Measurements from ENCODE around the gene NBPF1. TPM values are rescaled to one million over a fixed set of nuclear protein-coding genes. Genes with fewer than 3 reads are reported as not detected.
"Not testable (repeated sequence)": the region's sequence is repeated elsewhere in the genome, so short reads cannot be mapped to it uniquely, and the experiment has no call there.

Gene NBPF1
- polyA plus RNA-seq, 4 donors = 11.7 to 60.6 (median 19.6) TPM

DNA sequence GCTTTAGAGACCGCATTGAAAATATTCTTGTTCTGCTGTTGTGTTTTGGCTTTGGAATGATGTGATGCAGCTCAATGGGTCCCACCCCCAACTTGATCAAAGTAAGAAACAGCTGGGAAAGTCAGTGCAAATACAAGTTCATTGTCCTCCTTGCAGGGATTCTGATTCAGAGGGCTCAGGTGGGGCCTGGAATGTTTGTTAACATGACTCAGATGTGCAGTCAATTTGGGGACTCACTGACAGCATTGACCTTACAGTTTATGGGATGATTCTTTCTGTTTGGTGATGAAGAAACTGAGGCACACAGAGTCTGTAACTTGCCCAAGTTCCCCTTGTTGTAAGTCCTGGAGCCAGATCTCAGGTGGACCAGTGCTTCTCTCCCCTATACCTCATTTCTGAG is 18.1 kb downstream of the NBPF1 start:
- H3K4me3 ChIP-seq (ENCODE audit: low read depth in 1 of 3, low read length in 3 of 3); FAIRE-seq; H3K9me3 ChIP-seq (ENCODE audit: control insufficient read depth in 2 of 2, insufficient read depth in 1 of 2, low read depth in 1 of 2, low read length in 1 of 2); H3K4me1 ChIP-seq (ENCODE audit: control insufficient read depth in 3 of 3, insufficient read depth in 2 of 3, low read depth in 1 of 3, low read length in 2 of 3); H3K27ac ChIP-seq (ENCODE audit: low read depth in 1 of 3, low read length in 2 of 3); H3K27me3 ChIP-seq (ENCODE audit: control insufficient read depth in 3 of 3, insufficient read depth in 3 of 3, low read length in 3 of 3); DNase-seq; H3K36me3 ChIP-seq (ENCODE audit: control insufficient read depth in 3 of 3, insufficient read depth in 2 of 3, low read depth in 1 of 3, low read length in 3 of 3): not testable (repeated sequence)
- 95 to 100% (median 97%) methylated on average over 1 of the region's 1 CpG for WGBS, 3 donors

DNA sequence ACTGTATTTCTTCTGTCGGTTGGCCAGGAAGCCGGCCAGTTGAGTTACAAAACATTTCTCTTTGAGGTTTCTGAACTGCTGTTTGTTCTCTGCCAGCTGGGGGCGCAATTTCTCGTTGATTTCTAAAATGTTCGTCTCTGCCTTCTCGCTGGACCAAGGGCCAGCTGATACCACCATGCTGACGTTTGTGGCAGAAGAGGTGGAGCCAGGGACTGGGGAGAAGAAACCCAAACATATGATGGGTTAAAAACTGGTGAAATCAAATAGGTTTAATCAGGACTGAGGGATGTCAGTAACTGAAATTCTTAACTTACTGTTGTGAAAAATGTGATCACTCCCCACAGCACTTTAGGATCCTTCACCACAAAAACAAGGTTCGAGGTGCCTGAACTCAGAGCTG is 21.5 kb downstream of the NBPF1 start:
- not testable (repeated sequence) for H3K27me3 ChIP-seq (ENCODE audit: control insufficient read depth in 3 of 3, insufficient read depth in 3 of 3, low read length in 3 of 3); FAIRE-seq; H3K4me3 ChIP-seq (ENCODE audit: low read depth in 1 of 3, low read length in 3 of 3); H3K36me3 ChIP-seq (ENCODE audit: control insufficient read depth in 3 of 3, insufficient read depth in 2 of 3, low read depth in 1 of 3, low read length in 3 of 3); H3K4me1 ChIP-seq (ENCODE audit: control insufficient read depth in 3 of 3, insufficient read depth in 2 of 3, low read depth in 1 of 3, low read length in 2 of 3); H3K27ac ChIP-seq (ENCODE audit: low read depth in 1 of 3, low read length in 2 of 3); DNase-seq; H3K9me3 ChIP-seq (ENCODE audit: control insufficient read depth in 2 of 2, insufficient read depth in 1 of 2, low read depth in 1 of 2, low read length in 1 of 2)
- whole genome bisulfite sequencing, 3 donors = 6 to 13% (median 8%) methylated on average over 4 to 6 of the region's 8 CpGs

- not testable (repeated sequence) for FAIRE-seq; H3K4me3 ChIP-seq (ENCODE audit: low read depth in 1 of 3, low read length in 3 of 3); H3K9me3 ChIP-seq (ENCODE audit: control insufficient read depth in 2 of 2, insufficient read depth in 1 of 2, low read depth in 1 of 2, low read length in 1 of 2); H3K27me3 ChIP-seq (ENCODE audit: control insufficient read depth in 3 of 3, insufficient read depth in 3 of 3, low read length in 3 of 3); H3K4me1 ChIP-seq (ENCODE audit: control insufficient read depth in 3 of 3, insufficient read depth in 2 of 3, low read depth in 1 of 3, low read length in 2 of 3); H3K27ac ChIP-seq (ENCODE audit: low read depth in 1 of 3, low read length in 2 of 3)
- WGBS, 3 donors = 86 to 90% (median 89%) methylated on average over 5 of the region's 5 CpGs
- peak in 1 of 2 donors; percentile 0 for DNase-seq
- H3K36me3 ChIP-seq (ENCODE audit: control insufficient read depth in 3 of 3, insufficient read depth in 2 of 3, low read depth in 1 of 3, low read length in 3 of 3) = peaks cover 0 to 10% (median 3%) of the 10 kb centered on the region in 3 donors
These were observed 25.3 kb downstream of the NBPF1 start for GRCh38 chr1:16588081-16588480.

DNA sequence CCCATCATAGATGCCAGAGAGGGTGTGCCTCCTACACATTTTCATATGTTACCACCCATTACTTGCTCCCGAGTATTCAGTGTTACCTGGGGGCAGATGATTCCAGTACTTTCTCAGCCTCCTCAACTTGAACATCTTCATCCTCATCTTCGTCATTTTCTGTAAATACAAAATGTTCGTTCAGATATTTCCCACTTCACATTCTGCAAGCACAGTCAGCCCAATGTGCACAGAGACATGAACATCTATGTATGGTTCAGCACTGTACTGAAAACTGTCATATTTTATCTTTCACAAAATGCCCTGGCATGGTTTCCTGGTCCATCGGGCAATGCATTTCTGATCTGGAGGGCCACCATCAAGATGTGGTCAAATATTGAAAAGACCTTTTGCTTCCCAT is 25.7 kb downstream of the NBPF1 start:
- not testable (repeated sequence) for FAIRE-seq

DNA sequence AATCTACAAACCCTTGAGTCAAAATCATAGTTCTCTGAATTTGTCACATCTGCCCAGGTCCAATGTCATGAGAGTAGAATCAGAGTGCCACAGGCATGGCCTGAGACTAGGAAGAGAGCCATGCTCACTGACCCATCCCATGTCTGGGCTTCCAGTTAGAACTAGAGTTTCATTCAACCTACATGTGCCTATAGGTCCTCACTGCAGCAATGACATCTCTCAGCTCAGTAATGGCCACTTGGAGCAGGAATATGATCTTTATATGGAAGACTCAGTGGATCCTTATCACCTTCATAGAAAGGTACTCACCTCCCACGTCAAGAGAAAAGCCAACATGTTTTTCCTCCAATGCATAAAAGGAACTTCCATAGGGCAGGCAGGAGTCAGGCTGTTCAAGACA is 48.0 kb downstream of the NBPF1 start:
- not testable (repeated sequence) for H3K36me3 ChIP-seq (ENCODE audit: control insufficient read depth in 3 of 3, insufficient read depth in 2 of 3, low read depth in 1 of 3, low read length in 3 of 3); H3K4me1 ChIP-seq (ENCODE audit: control insufficient read depth in 3 of 3, insufficient read depth in 2 of 3, low read depth in 1 of 3, low read length in 2 of 3); H3K9me3 ChIP-seq (ENCODE audit: control insufficient read depth in 2 of 2, insufficient read depth in 1 of 2, low read depth in 1 of 2, low read length in 1 of 2); H3K27me3 ChIP-seq (ENCODE audit: control insufficient read depth in 3 of 3, insufficient read depth in 3 of 3, low read length in 3 of 3); H3K4me3 ChIP-seq (ENCODE audit: low read depth in 1 of 3, low read length in 3 of 3); DNase-seq; H3K27ac ChIP-seq (ENCODE audit: low read depth in 1 of 3, low read length in 2 of 3); FAIRE-seq
- no CpG with 5 or more reads among the region's 1 CpG for WGBS, 3 donors

More for the DNA sequence above, 25.7 kb downstream of the NBPF1 start:
- H3K27me3 ChIP-seq (ENCODE audit: control insufficient read depth in 3 of 3, insufficient read depth in 3 of 3, low read length in 3 of 3); DNase-seq; H3K27ac ChIP-seq (ENCODE audit: low read depth in 1 of 3, low read length in 2 of 3); H3K9me3 ChIP-seq (ENCODE audit: control insufficient read depth in 2 of 2, insufficient read depth in 1 of 2, low read depth in 1 of 2, low read length in 1 of 2); H3K4me3 ChIP-seq (ENCODE audit: low read depth in 1 of 3, low read length in 3 of 3); H3K4me1 ChIP-seq (ENCODE audit: control insufficient read depth in 3 of 3, insufficient read depth in 2 of 3, low read depth in 1 of 3, low read length in 2 of 3): not testable (repeated sequence)
- peaks cover 0 to 10% (median 3%) of the 10 kb centered on the region in 3 donors for H3K36me3 ChIP-seq (ENCODE audit: control insufficient read depth in 3 of 3, insufficient read depth in 2 of 3, low read depth in 1 of 3, low read length in 3 of 3)
- WGBS, 3 donors = 89 to 96% (median 91%) methylated on average over 4 of the region's 4 CpGs

DNA sequence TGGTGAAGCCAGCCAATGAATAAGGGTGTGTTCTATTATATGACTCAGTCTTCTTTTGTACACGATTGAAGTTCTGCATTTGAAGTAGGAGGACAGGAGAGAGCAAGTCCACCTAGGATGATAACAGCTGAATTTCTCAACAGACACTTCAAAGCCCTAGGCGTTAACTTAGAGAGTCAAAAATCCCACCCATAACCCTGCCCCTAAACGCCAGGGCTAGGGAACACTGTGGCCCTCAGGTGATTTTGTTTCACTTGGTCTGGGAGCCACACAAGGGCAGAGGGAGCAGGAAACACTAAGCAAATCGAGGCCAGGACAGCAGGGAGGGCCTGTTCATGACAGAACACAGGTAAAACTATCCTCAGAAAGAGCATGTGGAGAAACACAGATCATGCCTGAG is 52.3 kb downstream of the NBPF1 start:
- H3K9me3 ChIP-seq (ENCODE audit: control insufficient read depth in 2 of 2, insufficient read depth in 1 of 2, low read depth in 1 of 2, low read length in 1 of 2); FAIRE-seq; H3K27me3 ChIP-seq (ENCODE audit: control insufficient read depth in 3 of 3, insufficient read depth in 3 of 3, low read length in 3 of 3); H3K4me1 ChIP-seq (ENCODE audit: control insufficient read depth in 3 of 3, insufficient read depth in 2 of 3, low read depth in 1 of 3, low read length in 2 of 3); H3K27ac ChIP-seq (ENCODE audit: low read depth in 1 of 3, low read length in 2 of 3); H3K4me3 ChIP-seq (ENCODE audit: low read depth in 1 of 3, low read length in 3 of 3); H3K36me3 ChIP-seq (ENCODE audit: control insufficient read depth in 3 of 3, insufficient read depth in 2 of 3, low read depth in 1 of 3, low read length in 3 of 3); DNase-seq: not testable (repeated sequence)
- WGBS, 3 donors = 42 to 72% (median 45%) methylated on average over 2 to 3 of the region's 4 CpGs

GRCh38 chr1:16560498-16560897 is 52.9 kb downstream of the NBPF1 start:
- WGBS, 3 donors = 66 to 74% (median 70%) methylated on average over 3 to 4 of the region's 6 CpGs
- FAIRE-seq, DNase-seq: not testable (repeated sequence)

GRCh38 chr1:16559688-16560087 is 53.7 kb downstream of the NBPF1 start:
- H3K27ac ChIP-seq (ENCODE audit: low read depth in 1 of 3, low read length in 2 of 3); H3K36me3 ChIP-seq (ENCODE audit: control insufficient read depth in 3 of 3, insufficient read depth in 2 of 3, low read depth in 1 of 3, low read length in 3 of 3); H3K4me1 ChIP-seq (ENCODE audit: control insufficient read depth in 3 of 3, insufficient read depth in 2 of 3, low read depth in 1 of 3, low read length in 2 of 3); DNase-seq; H3K27me3 ChIP-seq (ENCODE audit: control insufficient read depth in 3 of 3, insufficient read depth in 3 of 3, low read length in 3 of 3); FAIRE-seq; H3K4me3 ChIP-seq (ENCODE audit: low read depth in 1 of 3, low read length in 3 of 3); H3K9me3 ChIP-seq (ENCODE audit: control insufficient read depth in 2 of 2, insufficient read depth in 1 of 2, low read depth in 1 of 2, low read length in 1 of 2): not testable (repeated sequence)
- no CpG with 5 or more reads among the region's 5 CpGs for WGBS, 3 donors

More at GRCh38 chr1:16560498-16560897, 52.9 kb downstream of the NBPF1 start:
- not testable (repeated sequence) for H3K4me1 ChIP-seq (ENCODE audit: control insufficient read depth in 3 of 3, insufficient read depth in 2 of 3, low read depth in 1 of 3, low read length in 2 of 3); H3K4me3 ChIP-seq (ENCODE audit: low read depth in 1 of 3, low read length in 3 of 3); H3K9me3 ChIP-seq (ENCODE audit: control insufficient read depth in 2 of 2, insufficient read depth in 1 of 2, low read depth in 1 of 2, low read length in 1 of 2); H3K36me3 ChIP-seq (ENCODE audit: control insufficient read depth in 3 of 3, insufficient read depth in 2 of 3, low read depth in 1 of 3, low read length in 3 of 3); H3K27me3 ChIP-seq (ENCODE audit: control insufficient read depth in 3 of 3, insufficient read depth in 3 of 3, low read length in 3 of 3); H3K27ac ChIP-seq (ENCODE audit: low read depth in 1 of 3, low read length in 2 of 3)

DNA sequence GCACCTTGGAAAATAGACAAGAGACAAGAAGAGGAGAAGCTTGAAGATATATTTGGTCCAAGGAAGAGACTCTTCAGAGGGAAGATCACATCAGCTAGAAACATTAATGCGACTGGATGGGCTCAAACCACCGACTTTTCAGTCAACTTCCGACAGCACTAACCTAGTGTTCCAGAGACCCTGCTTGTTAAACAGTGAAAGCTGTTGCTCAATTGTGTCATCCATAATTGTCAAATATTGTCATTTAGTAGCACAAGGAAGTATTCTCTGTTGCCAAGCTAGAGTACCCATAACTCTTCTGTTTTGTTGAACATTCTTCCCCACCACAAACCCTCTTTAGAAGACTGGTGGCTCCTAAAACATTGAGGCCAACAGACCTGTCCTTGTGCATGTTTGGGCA is 56.3 kb downstream of the NBPF1 start:
- 89 to 98% (median 97%) methylated on average over 3 of the region's 3 CpGs for WGBS, 3 donors
- H3K27ac ChIP-seq (ENCODE audit: low read depth in 1 of 3, low read length in 2 of 3); H3K36me3 ChIP-seq (ENCODE audit: control insufficient read depth in 3 of 3, insufficient read depth in 2 of 3, low read depth in 1 of 3, low read length in 3 of 3); H3K9me3 ChIP-seq (ENCODE audit: control insufficient read depth in 2 of 2, insufficient read depth in 1 of 2, low read depth in 1 of 2, low read length in 1 of 2); DNase-seq; H3K4me1 ChIP-seq (ENCODE audit: control insufficient read depth in 3 of 3, insufficient read depth in 2 of 3, low read depth in 1 of 3, low read length in 2 of 3); H3K27me3 ChIP-seq (ENCODE audit: control insufficient read depth in 3 of 3, insufficient read depth in 3 of 3, low read length in 3 of 3); H3K4me3 ChIP-seq (ENCODE audit: low read depth in 1 of 3, low read length in 3 of 3); FAIRE-seq: not testable (repeated sequence)

Measured in small intestine (tissue), 7 donors.